HG03097 (cell line): ENCODE results near the gene CAPNS2.
"Not testable (repeated sequence)": the region's sequence is repeated elsewhere in the genome, so short reads cannot be mapped to it uniquely, and the experiment has no call there.

Experiments used
- ATAC-seq: cut with Tn5 transposase; IDR thresholded peaks from one replicate; pipeline ENCODE4 v1.9.1; 2021; ENCODE audit not compliant: unreplicated experiment, low FRiP score

CAPNS2 gene

GRCh38 chr16:55567382-55567781, 898 bp downstream of the CAPNS2 start:
- ATAC-seq = no peak

DNA sequence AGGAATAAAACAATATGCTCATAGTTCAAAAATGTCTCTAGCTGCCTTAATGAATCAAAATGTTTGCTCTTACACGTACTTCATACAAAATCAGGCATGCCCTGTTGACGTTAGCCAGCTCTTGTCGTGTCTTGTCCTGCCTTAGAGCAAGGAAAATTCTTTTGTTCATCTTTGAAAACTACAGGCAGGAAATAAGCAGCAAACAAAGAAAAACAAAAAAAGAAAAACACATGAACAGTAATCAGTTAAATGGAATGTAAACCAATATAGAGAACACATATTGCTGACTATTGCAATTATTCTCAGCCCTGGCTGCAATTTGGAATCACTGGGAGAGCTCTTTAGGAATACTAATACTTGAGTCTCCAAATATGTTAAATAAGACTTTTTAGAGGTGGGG, 1.7 kb downstream of the CAPNS2 start:
- ATAC-seq = no peak

DNA sequence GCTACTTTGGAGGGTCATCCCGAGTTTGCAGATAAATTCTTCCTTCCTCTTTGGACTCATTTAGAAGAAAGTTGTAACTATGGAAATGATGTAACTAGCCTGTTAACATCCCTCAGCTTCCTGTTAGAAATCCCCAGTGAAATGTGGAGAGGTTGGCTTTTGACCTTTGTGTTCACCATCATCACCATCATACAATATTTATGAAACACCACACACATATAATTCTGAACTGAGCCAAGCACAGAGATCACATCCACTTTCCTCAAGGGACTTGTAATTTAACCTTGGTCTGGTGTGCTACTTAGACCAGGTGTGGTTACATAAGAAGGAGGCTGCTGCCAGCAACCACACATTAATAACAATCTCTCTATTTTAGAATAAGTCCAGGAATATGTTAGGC, 2.5 kb downstream of the CAPNS2 start:
- no peak for ATAC-seq

GRCh38 chr16:55570159-55570558, 3.7 kb downstream of the CAPNS2 start:
- no peak for ATAC-seq

- ATAC-seq = no peak
Measured at GRCh38 chr16:55571191-55571897, 4.9 kb downstream of the CAPNS2 start.

GRCh38 chr16:55572439-55572838, 6.0 kb downstream of the CAPNS2 start:
- ATAC-seq = no peak

DNA sequence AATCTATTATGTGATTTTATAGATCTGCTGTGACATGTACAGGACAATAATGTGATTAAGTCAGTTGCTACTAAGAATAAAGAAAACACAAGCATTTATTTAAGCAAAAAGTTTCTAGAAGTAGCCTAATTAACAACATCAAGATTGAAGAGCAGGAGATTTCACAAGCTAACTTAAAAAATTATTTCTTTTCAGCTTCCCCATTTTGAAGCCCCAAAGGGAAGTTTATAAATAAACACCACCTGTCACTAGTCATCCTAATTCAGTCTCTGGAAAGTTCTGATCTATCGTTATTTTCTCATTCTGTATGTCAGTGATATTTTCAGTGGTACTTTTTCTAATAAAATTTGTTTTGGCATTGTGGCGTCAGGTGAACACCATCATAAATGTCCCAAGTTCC, 8.3 kb downstream of the CAPNS2 start:
- ATAC-seq = no peak

DNA sequence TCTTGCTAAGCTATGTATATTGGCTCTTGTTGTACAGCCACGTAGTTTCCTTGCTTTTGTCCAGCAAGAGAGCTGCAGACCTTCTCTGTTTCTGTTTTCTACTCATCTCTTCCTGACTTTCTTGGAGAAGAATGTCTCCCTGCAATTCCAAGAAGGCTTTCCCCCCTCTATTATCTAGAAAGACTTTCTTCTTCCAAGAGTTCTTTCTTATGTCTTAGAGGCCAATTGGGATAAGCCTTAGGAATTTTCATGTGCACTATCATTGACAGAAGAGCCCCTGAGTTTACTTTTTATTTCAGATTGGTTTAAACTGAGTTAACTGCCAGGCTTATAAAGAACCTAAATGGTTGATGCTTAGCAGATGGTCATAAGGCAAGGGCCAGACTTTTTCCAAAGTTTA, 9.0 kb downstream of the CAPNS2 start:
- ATAC-seq = no peak

DNA sequence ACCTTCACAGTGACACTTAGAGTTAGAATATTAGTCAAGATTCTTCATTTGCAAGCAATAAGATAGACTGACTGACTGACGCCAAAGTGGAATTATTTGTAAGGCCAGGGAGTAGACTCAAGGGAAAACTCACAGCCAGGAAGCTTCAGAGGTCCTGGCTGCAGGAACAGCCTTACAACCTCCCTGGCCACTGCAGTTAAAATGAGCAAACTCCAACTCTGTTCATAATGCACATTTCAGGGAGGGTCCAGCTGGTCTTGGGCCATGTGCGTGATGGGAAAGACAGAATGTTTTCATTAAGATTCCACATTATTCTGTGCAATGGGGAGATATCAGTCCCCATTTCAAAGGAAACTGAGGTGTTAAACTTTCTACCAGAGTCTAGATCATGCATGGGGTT, 9.9 kb downstream of the CAPNS2 start:
- ATAC-seq = no peak

- ATAC-seq = no peak
Measured at GRCh38 chr16:55577887-55578286, 11.4 kb downstream of the CAPNS2 start.

DNA sequence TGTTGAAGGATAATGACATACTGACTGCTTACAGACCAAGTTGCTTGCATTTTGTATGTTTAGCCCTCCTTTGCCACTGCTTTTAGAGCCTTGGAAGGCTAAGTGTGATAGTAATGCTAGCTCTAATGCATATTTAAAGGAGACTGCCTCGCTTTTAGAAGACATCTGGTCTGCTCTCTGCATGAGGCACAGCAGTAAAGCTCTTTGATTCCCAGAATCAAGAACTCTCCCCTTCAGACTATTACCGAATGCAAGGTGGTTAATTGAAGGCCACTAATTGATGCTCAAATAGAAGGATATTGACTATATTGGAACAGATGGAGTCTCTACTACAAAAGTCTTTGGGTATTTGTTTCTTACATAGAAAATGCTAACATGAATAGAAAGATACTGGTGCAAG, 19.1 kb downstream of the CAPNS2 start:
- no peak for ATAC-seq

- ATAC-seq = no peak
Measured at GRCh38 chr16:55588799-55589198, 22.3 kb downstream of the CAPNS2 start.

DNA sequence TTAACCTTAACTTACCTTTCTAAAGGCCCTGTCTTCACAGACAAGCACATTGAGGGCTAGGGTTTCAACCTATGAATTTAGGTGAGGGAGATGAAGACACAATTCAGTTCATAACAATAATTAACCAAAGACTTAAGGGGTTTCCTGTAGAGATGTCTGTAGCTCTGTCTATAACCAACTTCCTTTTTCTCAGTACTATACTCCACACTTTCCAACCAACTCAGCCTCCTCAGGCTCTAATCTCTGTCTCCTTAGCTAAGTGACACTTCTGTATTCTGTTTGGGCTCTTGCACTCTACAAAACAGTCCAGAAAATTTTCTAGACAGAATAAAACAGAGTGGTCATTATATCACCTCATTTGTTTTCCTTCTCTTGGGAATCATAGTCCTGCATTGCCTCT, 25.8 kb downstream of the CAPNS2 start:
- ATAC-seq = no peak

DNA sequence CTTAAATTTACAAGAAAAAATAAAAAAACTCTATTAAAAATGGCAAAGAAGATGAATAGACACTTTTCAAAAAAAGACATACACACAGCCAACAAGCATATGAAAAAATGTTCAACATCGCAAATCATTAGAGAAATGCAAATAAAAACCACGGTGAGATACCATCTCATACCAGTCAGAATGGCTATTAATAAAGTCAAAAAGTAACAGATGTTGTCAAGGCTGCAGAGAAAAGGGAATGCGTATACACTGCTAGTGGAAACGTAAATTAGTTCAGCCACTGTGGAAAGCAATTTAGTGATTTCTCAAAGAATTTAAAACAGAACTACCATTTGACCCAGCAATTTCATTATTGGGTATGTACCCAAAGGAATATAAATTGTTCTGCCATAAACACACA, 31.4 kb downstream of the CAPNS2 start:
- no peak for ATAC-seq

- no peak for ATAC-seq
Measured at GRCh38 chr16:55605754-55606336, 39.4 kb downstream of the CAPNS2 start.

DNA sequence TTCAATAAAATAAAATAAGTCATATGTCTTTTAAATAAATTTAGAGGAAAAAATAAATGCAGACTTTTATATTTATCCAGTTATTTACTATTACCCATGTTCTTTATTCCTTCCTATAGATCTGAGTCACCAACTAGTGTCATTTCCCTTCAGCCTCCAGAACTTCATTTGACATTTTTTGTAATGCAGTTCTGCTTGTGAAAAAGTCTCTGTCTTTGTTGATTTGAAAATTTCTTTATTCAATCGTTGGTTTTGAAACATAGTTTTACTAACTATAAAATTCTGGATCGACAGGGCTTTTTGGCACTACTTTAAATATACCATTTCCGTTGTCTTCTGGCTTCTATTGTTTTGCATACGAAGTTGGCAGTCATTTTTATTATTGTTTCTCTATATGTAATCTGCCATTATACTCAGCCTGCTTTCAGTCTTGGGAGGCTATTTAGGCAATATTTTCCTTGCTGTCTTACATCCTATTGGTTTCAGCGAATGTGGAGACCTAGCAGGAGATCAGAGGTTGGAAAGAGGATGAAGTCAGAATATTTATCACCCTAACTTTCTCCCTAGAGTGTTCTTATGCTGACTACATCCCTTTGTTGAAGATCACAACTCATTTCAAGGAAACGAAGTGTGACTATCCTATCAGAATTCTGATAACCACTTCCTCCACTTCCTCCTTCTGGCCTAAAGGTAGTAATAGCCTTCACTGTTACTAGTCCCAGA, 47.3 kb downstream of the CAPNS2 start:
- no peak for ATAC-seq

DNA sequence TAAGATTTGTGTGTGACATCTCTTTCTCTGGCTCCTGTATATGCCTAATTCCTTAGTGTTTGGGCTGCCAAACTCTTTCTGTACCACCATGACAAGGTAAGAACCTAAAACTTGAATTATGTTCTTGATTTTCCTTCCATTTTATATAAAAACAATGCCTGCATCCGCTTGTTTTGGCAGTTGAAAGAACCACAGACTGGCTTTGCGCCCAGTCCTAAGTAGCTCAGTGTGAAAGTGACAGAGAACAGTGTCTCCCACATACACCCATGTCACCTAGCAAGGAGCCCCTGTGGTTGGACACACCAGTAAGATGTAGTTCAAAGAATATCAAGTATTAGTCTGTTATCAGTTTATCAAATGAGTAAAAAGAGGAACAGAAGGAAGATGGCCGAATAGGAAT, 48.6 kb downstream of the CAPNS2 start:
- ATAC-seq = no peak

GRCh38 chr16:55615670-55616069, 49.2 kb downstream of the CAPNS2 start:
- not testable (repeated sequence) for ATAC-seq
